ENCODE measurements around the gene TFPI2.

Gene TFPI2

DNA sequence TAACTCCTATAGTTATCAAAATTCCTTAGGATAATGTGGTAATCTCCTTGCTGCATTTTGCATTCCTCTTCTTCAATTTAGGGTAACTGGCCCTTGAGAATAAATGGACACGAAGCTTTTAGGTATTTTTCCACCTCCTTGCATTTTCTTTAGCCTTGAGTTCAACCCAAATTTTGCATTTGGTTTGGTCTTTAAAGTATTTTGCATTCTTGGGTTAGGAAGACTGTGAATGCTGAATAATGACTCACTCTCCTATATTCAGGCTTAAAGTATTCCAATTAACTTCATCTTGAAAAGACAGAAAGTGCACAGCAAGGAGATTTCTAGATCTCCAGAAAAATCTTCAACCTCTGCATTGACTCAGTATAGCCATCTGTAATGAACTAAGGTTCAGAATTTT is 47.3 kb downstream of the TFPI2 start:
- H3K4me3 ChIP-seq (ENCODE audit: low read length): no peak overlapping the region
- TF ChIP-seq ZNF274 (IDR thresholded peaks at IDR 0.05; ENCODE audit: low read depth, low read length): no peak

DNA sequence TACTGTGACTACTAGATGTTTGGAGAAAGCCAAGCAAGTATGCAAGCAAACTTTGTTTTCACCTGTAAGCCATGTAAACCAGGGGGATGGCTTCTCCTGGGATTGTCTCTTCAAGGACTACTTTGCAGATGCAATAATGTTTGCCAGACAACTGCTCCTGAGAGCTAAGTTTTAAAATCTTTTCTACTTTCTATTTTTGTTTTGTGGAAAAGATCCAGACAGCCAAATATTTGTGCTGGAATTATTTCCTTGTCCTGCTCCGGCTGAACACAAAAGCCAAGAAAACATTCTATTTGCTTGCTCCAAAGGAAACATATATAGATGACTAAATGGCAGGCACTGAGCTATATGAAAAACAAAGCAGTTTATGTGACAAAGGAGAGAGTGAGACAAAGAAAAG is 51.6 kb downstream of the TFPI2 start:
- no peak for TF ChIP-seq ZNF274 (IDR thresholded peaks at IDR 0.05; ENCODE audit: low read depth, low read length)
- H3K4me3 ChIP-seq (ENCODE audit: low read length): no peak overlapping the region

DNA sequence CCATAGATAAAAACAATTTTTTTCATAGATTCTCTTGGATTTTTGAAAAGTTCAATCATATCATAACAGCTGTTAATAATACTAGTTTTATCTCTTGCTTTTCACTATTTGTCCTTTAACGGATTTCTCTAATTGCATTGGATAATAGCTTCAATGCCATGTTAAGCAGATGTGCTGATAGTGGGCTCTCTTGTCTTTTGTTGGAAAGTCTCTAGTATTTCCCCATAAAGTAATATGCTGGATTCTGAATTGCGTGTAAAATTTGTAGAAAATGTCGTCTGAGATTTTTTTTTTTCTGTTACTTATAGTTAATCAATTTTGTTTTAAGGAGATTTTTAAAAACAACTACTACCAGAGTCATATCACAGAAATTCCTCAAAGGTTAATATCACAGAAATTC is 53.3 kb downstream of the TFPI2 start:
- no peak overlapping the region for H3K4me3 ChIP-seq (ENCODE audit: low read length)
- no peak for TF ChIP-seq ZNF274 (IDR thresholded peaks at IDR 0.05; ENCODE audit: low read depth, low read length)

DNA sequence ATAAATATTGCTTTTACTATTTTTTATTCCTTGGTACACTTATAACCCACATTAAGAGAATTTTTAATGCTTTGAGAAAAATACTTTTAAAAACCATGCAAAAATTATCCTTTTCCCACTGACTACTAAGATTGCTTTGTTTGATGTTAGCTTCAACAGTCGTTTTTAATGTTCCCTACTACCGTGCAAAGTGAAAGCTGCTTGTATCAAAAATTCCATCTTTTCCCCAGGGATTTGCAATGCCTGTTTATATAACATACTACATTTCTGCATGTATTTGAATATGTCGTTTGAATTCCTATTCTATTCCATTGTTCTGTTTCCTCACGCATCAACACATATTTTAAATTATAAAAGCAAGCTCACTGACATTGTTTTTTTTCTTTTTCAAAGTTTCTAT is 54.4 kb downstream of the TFPI2 start:
- no peak for TF ChIP-seq ZNF274 (IDR thresholded peaks at IDR 0.05; ENCODE audit: low read depth, low read length)
- H3K4me3 ChIP-seq (ENCODE audit: low read length): no peak overlapping the region

GRCh38 chr7:93835702-93836101 is 54.9 kb downstream of the TFPI2 start:
- no peak overlapping the region for H3K4me3 ChIP-seq (ENCODE audit: low read length)
- TF ChIP-seq ZNF274 (IDR thresholded peaks at IDR 0.05; ENCODE audit: low read depth, low read length): no peak

Measured in GM08714 (cell line).